Transverse colon (tissue), 4 donors: ENCODE data around the gene SNORC. TPM values are rescaled to one million over a fixed set of nuclear protein-coding genes. Genes with fewer than 3 reads are reported as not detected.

ENCODE experiments used
- DNase-seq: peaks from one replicate; pipeline ENCODE4 v3.0.0-alpha.2; 2019
- H3K27ac ChIP-seq, 4 donors: fragments of 200-600 bp; sonication (generic); 2 replicates each; pipeline ENCODE4 v1.5.1; 2016 to 2018; ENCODE audit warnings: inconsistent platforms in 4 of 4
- H3K27me3 ChIP-seq: fragments of 200-600 bp; sonication (generic); 2 replicates; pipeline ENCODE4 v1.5.1; 2017; ENCODE audit warnings: inconsistent platforms
- H3K36me3 ChIP-seq, 4 donors: fragments of 200-600 bp; sonication (generic); 2 replicates each; pipeline ENCODE4 v1.5.1; 2017 to 2019; ENCODE audit warnings: inconsistent platforms in 4 of 4
- H3K4me1 ChIP-seq, 4 donors: fragments of 200-600 bp; sonication (generic); 2 replicates each; pipeline ENCODE4 v1.5.1; 2017 to 2020; ENCODE audit warnings: inconsistent platforms in 4 of 4
- H3K4me3 ChIP-seq, 4 donors: fragments of 200-600 bp; sonication (generic); 1 replicate in 1 of 4; 2 replicates in 3 of 4; pipeline versions ENCODE4 v1.5.1 to v1.6.1; 2017 to 2019; ENCODE audit warnings: inconsistent platforms in 4 of 4
- H3K9me3 ChIP-seq, 2 donors: fragments of 200-600 bp; sonication (generic); 2 replicates each; pipeline ENCODE4 v1.5.1; 2017 to 2019; ENCODE audit warnings: inconsistent platforms in 2 of 2
- EP300 ChIP-seq: sonication (generic); formaldehyde crosslinking; IDR thresholded peaks from one replicate; pipeline ENCODE4 v1.6.1; 2017; ENCODE audit warnings: antibody characterized with exemption, low read depth
- POLR2A ChIP-seq: fragments of 450-650 bp; IDR thresholded peaks from one replicate; pipeline ENCODE4 v1.6.1; 2016; ENCODE audit warnings: antibody characterized with exemption, mild to moderate bottlenecking, moderate library complexity
- POLR2AphosphoS5 ChIP-seq, 3 donors: sonication (generic); formaldehyde crosslinking; IDR thresholded peaks; one replicate each; pipeline ENCODE4 v1.6.1; 2016; ENCODE audit warnings: antibody characterized with exemption in 3 of 3
- WGBS, 2 donors: methylation state at CpG; one replicate each; pipeline ENCODE4 v1.1.5; 2018; ENCODE audit warnings: low coverage in 1 of 2; 5-methylcytosine and 5-hydroxymethylcytosine counted together
- in situ Hi-C, 4 donors: fragments of 200-750 bp; cut with MboI; loops; one replicate each; pipeline versions ENCODE4 v1.15.0 to v1.15.1; 2017; ENCODE audit warnings: low sequenced_read_pairs in 3 of 4, low pct_ligation_motif_present in 1 of 4, low pct_unique_long_range_greater_than_20kb in 1 of 4
- intact Hi-C: fragments of 100-400 bp; cut with DNase I; formaldehyde crosslinking; loops from one replicate; pipeline ENCODE4 v1.15.1; 2023; ENCODE audit warnings: low total_unique reads
- total RNA-seq, 4 donors: library from RNA; depleted of rRNA; stranded (reverse); fragments of >200 nt; gene quantifications; one replicate each; pipeline ENCODE4 v1.1.0, GENCODE V29; 2016
- TF ChIP-seq, protein P1 (sequence below), 5 experiments: fragments of 200-600 bp in 3 of 5; fragments of 450-650 bp in 2 of 5; sonication (generic) in 3 of 5; IDR thresholded peaks; 1 replicate in 2 of 5; 2 replicates in 3 of 5; pipeline ENCODE4 v1.5.1; 2016 to 2017; ENCODE audit warnings: antibody characterized with exemption in 5 of 5, inconsistent platforms in 3 of 5, mild to moderate bottlenecking in 2 of 5, moderate library complexity in 1 of 5

SNORC gene
- total RNA-seq, 4 donors from 2014 or later = 13.9 to 45.6 (median 17.2) TPM

DNA sequence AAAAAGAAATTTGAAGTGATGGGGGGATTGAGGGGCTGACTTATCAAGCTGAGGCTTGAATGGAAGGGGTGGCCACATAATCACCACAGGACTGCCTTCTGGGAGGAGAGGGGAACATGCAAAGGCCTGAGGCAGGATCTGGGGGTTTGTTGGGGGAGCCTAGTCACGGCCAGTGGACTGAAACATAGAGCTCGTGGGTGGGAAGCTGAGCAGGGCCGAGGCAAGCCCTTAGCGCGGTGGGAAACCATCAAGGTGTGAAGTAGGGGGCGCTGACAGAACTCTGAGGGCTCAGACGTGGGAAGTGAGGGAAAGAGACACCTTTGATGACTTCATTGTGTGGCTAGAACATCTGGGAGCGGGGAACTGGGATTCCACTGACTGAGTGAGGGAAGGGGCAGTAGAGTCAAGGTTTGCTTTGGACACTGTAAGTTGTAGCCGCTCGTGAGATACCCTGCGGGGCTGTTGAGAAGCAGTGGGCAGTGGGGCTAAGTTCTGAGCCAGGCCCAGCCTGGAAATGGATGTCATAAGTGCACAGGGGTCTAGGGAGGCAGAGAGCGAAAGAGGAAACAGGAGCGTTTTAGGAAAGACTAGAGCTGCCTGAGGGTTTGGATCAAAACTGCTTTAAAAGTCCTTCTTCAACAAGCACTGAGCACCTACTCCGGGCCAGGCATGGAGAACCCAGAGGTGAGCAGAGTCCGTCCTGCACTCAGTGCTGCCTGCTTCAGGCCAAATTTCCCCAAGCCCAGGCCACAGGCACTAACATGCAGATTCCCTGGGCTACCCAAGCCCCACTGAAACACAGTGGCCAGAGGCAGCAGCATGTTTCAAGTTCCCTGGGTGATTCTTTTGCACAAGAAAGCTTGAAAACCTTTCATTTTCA, 686 bp upstream of the SNORC start:
- Histone ChIP-seq H3K4me1 (peaks cover 9 to 26% (median 16%) of the 10 kb centered on the region in 4 donors), H3K4me3 (no peak overlapping the region), H3K9me3 (no peaks in the 10 kb centered on the region), H3K36me3 (no peaks in the 10 kb centered on the region), H3K27me3 (no peaks in the 10 kb centered on the region), H3K27ac (no peak overlapping the region)
- in situ Hi-C loops = loop anchor here in 3 of 4 donors (25.0 kb wide), 2 partner anchors 168 to 393 kb away; partner anchors contain the start of genes ATG16L1 (in 3 of the 3) and NEU2 (in 1 of the 3)
- WGBS, 2 donors = 70 to 78% methylated on average over 12 to 15 of the region's 15 CpGs
- DNase-seq = no peak
- intact Hi-C loops = no loop called here
- no peak for TF ChIP-seq POLR2AphosphoS5 (IDR thresholded peaks at IDR 0.05)
- TF ChIP-seq, protein P1, sequence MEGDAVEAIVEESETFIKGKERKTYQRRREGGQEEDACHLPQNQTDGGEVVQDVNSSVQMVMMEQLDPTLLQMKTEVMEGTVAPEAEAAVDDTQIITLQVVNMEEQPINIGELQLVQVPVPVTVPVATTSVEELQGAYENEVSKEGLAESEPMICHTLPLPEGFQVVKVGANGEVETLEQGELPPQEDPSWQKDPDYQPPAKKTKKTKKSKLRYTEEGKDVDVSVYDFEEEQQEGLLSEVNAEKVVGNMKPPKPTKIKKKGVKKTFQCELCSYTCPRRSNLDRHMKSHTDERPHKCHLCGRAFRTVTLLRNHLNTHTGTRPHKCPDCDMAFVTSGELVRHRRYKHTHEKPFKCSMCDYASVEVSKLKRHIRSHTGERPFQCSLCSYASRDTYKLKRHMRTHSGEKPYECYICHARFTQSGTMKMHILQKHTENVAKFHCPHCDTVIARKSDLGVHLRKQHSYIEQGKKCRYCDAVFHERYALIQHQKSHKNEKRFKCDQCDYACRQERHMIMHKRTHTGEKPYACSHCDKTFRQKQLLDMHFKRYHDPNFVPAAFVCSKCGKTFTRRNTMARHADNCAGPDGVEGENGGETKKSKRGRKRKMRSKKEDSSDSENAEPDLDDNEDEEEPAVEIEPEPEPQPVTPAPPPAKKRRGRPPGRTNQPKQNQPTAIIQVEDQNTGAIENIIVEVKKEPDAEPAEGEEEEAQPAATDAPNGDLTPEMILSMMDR (IDR thresholded peaks at IDR 0.05) = no peak

DNA sequence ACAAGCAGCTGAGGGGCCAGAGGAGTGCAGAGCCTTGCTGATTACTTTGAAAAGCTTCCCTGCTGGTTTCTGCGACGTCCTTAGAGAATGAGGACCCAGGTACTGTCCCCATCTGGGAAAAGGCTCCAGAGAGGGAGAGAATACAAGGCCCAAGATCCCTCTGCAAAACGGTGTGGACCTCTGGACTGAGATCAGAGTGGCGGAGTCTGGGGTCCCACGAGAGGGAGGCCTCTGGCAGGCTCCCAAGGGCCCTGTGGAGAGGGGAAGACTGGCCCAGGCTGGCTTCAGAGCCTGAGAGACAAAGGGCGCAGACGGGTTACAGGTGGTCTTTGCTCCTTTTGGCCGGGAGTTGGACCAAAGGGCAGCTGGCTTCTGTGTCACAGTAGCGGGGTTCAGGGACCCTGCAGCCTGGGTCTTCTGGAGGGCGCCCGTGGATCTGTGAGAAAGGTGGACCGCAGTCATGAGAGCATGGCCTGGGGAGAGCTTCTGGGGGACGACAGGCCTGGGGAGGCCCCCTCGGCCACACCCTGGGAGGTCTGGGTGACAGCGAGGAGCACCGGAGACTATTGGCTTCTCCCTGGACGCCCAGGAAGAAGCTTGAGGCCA, 805 bp downstream of the SNORC start:
- intact Hi-C loops = no loop called here
- Histone ChIP-seq H3K9me3 (no peaks in the 10 kb centered on the region), H3K27me3 (peaks cover 7% of the 10 kb centered on the region), H3K4me3 (no peak overlapping the region), H3K27ac (no peak overlapping the region), H3K36me3 (no peaks in the 10 kb centered on the region), H3K4me1 (peaks cover 14 to 37% (median 25%) of the 10 kb centered on the region in 4 donors)
- WGBS, 2 donors = 80% methylated on average over 17 of the region's 17 CpGs; no CpG with 5 or more reads in 1 of the 2 donors
- in situ Hi-C loops = loop anchor here in 3 of 4 donors (25.0 kb wide), 2 partner anchors 166 to 391 kb away; partner anchors contain the start of genes ATG16L1 (in 3 of the 3) and NEU2 (in 1 of the 3)
- DNase-seq = no peak
- TF ChIP-seq, protein P1 (IDR thresholded peaks at IDR 0.05) = no peak
- TF ChIP-seq EP300 = no peak
- TF ChIP-seq POLR2AphosphoS5 (IDR thresholded peaks at IDR 0.05) = no peak
- no peak for TF ChIP-seq POLR2A

DNA sequence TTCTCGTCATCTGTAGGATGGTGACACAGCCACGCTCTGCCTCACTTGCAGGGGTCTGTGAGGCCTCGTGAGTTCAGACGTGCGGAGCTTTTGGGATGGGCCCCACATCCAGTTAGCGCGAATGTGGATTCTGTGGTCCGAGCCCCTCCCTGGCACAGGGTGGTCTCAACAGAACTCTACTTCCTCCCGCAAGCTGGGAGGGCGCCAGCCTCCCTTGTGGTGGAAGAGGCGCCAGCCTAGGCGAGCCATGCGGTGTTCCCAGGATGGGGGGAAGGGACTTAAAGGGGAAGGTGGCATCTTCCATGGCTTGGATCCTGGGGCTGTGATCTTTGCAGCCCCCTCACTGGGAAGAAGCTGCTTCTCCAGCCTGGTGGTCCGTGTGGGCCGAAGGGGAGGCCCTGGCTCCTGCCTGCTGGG, 1.4 kb downstream of the SNORC start:
- DNase-seq = no peak
- intact Hi-C loops = no loop called here
- H3K4me1 ChIP-seq = peaks cover 16 to 34% (median 24%) of the 10 kb centered on the region in 4 donors
- peaks cover 12% of the 10 kb centered on the region for H3K27me3 ChIP-seq
- no peak overlapping the region for H3K4me3 ChIP-seq
- H3K36me3 ChIP-seq = no peaks in the 10 kb centered on the region
- in situ Hi-C loops = loop anchor here in 3 of 4 donors (25.0 kb wide), 2 partner anchors 166 to 391 kb away; partner anchors contain the start of genes ATG16L1 (in 3 of the 3) and NEU2 (in 1 of the 3)
- TF ChIP-seq EP300 (no peak), POLR2A (no peak), POLR2AphosphoS5 (IDR thresholded peaks at IDR 0.05) (no peak)
- TF ChIP-seq, protein P1 (IDR thresholded peaks at IDR 0.05) = no peak
- 80% methylated on average over 15 of the region's 15 CpGs; no CpG with 5 or more reads in 1 of the 2 donors for WGBS, 2 donors
- no peak overlapping the region for H3K27ac ChIP-seq
- H3K9me3 ChIP-seq = no peaks in the 10 kb centered on the region
